HTERT RPE-1 (cell line): ENCODE results near the gene ERGIC1.
"Not testable (repeated sequence)": the region's sequence is repeated elsewhere in the genome, so short reads cannot be mapped to it uniquely, and the experiment has no call there.

Experiments used
- in situ Hi-C: fragments of 300-500 bp; cut with MboI; formaldehyde crosslinking; loops from 4 replicates; pipeline ENCODE4 v1.14.3; 2020; ENCODE audit warnings: low sequenced_read_pairs

The ERGIC1 gene

GRCh38 chr5:172846249-172846648 is 12.2 kb downstream of the ERGIC1 start:
- in situ Hi-C loops = no loop called here

- in situ Hi-C loops = no loop called here
Measured at GRCh38 chr5:172846677-172847076, 12.6 kb downstream of the ERGIC1 start.

DNA sequence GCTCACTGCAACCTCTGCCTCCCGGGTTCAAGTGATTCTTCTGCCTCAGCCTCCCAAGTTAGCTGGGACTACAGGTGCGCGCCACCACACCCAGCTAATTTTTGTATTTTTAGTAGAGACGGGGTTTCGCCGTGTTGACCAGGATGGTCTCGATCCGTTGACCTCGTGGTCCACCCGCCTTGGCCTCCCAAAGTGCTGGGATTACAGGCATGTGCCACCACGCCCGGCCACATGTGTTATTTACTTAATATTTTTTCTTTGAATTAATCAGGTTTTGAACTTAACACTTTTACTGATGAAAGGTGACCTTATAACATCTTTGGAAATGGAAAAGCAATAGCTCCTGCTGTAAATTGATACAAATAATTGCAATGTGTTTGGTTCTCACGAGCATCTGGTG is 13.5 kb downstream of the ERGIC1 start:
- in situ Hi-C loops = not testable (repeated sequence)

DNA sequence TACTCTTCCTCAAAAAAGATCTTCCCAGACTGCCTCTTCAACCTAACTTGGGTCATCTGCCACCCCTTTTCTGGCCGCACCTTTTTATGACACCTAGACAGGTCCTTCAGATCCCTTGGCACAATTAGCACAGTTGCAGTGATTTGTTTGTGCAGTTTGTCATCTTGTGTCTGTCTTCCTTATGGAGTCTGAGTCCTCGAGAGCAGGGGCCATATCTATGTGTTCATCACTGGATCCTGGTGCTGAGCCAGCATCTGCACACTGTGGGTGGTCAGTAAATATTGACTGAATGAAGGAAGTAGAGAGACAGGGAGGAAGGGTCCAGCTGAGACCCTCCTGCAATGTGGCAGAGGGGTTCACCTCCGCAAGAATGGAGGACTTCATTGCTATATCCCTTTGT is 14.4 kb downstream of the ERGIC1 start:
- in situ Hi-C loops = no loop called here

- in situ Hi-C loops = no loop called here
Measured at GRCh38 chr5:172849606-172850453, 15.8 kb downstream of the ERGIC1 start.

- in situ Hi-C loops = no loop called here
Measured at GRCh38 chr5:172850454-172850797, 16.4 kb downstream of the ERGIC1 start.

- in situ Hi-C loops = not testable (repeated sequence)
Measured at GRCh38 chr5:172851254-172851653, 17.2 kb downstream of the ERGIC1 start.

- in situ Hi-C loops = no loop called here
Measured at GRCh38 chr5:172852490-172853354, 18.7 kb downstream of the ERGIC1 start.

GRCh38 chr5:172853355-172853975 is 19.4 kb downstream of the ERGIC1 start:
- in situ Hi-C loops = no loop called here

- in situ Hi-C loops = no loop called here
Measured at GRCh38 chr5:172854451-172854871, 20.4 kb downstream of the ERGIC1 start.

- in situ Hi-C loops = no loop called here
Measured at GRCh38 chr5:172854971-172855370, 20.9 kb downstream of the ERGIC1 start.

GRCh38 chr5:172855597-172856292 is 21.7 kb downstream of the ERGIC1 start:
- in situ Hi-C loops = no loop called here

GRCh38 chr5:172856336-172856735 is 22.3 kb downstream of the ERGIC1 start:
- in situ Hi-C loops = no loop called here

GRCh38 chr5:172857982-172858381 is 23.9 kb downstream of the ERGIC1 start:
- in situ Hi-C loops = no loop called here

- in situ Hi-C loops = no loop called here
Measured at GRCh38 chr5:172858511-172858989, 24.5 kb downstream of the ERGIC1 start.

DNA sequence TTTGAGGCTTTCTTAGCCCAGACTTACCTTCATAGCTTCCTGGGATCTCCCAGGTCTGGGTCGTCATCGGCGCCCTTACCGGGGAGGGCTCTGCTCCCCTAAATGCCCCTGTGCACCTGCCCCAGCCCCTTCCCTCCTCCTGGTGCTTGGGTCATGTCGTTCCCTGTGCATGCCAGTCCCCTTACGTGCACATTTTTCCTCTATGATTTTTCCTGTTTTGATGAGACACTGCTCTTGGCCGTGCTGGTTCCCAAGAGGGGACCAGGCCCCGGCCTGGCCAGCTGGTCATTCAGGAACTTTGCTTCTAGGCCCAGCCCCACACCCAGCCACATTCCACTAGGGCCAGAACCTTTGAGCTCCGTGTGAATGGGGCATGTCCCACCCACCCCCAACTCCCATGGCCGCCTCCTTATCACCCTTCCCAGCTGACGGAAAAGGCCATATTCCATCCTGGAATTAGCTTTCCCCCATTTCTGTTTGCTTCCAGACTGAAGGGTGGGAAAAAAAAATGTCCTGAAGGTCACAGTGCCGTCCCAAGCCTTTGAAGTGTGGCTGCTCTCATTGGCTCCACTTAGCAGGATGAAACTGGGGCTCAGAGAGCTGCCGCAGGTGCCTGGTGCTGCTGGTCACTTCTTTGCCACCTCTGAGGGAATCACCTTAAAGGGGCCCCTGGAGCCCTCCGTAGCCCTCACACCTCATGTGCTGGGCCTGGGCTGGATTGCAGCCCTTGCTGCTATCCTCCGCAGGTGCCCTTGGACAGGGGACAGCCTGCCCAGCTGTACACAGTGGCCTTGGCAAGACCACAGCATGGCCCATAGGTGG is 25.1 kb downstream of the ERGIC1 start:
- in situ Hi-C loops = no loop called here

DNA sequence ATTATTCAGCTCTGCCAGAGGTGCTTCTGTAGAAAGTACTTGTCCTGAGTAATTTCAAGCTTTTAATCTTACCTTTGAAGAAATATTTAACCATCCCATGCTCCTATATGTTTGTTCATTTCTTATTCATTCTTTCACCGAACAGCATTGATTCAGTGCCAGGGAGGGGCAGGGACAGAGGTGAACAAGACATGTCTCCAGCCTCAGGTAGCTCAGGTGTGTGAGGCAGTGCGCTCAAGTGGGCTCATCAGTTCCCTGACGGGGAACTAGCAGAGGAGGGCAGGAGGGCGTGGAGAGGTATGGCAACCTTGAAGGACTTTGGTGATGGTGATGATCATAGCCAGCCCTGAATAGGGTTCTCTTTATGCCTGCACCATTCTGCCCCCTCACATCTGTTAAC is 25.9 kb downstream of the ERGIC1 start:
- in situ Hi-C loops = no loop called here

DNA sequence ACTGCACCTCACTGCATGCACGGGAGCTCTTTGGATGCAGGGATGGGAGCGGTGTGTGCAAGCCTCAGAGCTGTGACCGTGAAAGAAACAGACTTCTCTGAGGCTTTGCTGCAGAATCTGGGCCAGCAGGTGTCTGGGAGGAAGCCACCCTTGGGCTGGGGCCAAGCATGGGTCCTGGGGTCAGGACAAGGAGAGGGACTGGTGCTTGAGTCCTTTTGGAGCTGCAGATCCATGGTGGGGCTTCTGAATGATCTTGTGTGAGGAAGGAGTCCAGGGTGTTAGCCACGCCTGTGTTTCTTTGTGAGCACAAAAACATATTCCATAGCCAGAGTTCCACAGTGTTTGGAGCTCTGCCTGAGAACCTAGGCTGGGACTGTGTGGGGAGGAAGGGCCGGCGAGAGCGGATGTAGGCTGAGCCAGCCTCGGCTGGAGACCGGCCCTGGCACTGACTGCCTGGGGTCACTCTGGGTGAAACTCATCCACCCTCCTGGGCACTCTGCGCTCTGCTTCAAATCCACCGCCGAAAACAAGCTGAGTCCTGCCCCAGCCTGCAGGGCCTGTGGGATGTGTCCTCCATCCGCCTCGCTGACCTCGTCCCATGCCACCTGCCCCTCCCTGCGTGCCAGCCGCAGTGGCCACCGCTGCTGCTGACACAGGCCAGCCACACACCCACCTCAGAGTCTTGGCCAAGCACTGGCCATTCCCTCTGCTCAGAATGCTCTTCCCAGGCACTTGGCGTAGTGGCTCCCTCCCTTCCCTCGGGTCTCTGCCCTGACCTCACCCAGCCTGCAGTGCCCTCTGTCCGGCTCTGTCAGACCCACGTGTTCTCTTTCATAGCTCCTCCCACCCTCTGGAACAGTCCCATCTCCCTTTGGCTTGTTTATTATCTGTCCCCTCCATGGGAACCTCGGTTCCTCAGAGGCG is 26.7 kb downstream of the ERGIC1 start:
- in situ Hi-C loops = no loop called here

GRCh38 chr5:172861461-172861860 is 27.4 kb downstream of the ERGIC1 start:
- in situ Hi-C loops = no loop called here
